ENCODE results near the gene MUC13. TPM values are rescaled to one million over a fixed set of nuclear protein-coding genes. Genes with fewer than 3 reads are reported as not detected.
A peak's percentile ranks its signal among the peaks of the same experiment; 100 is the strongest.

MUC13 gene
- total and polyA plus RNA-seq, 8 donors, result 1.2 to 9.9 (median 3.5) TPM

DNA sequence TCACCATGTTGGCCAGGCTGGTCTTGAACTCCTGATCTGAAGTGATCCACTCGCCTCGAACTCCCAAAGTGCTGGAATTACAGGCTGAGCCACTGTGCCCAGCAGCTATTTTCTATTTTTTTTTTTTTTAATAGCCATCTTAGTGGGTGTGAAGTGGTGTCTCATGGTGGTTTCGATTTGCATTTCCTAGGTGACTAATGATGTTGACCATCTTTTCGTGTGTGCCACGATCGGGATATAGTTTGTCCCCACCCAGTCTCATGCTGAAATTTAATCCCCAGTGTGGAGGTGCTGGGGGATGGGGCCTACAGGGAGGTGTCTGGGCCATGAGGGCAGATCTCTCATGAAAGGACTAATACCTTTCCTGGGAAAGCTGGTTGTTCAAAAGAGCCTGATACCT, 41.8 kb upstream of the MUC13 start:
- Histone ChIP-seq H3K27me3 (no peaks in the 10 kb centered on the region), H3K4me3 (no peak overlapping the region), H3K4me1 (peaks cover 6 to 13% (median 13%) of the 10 kb centered on the region in 3 donors), H3K9me3 (no peaks in the 10 kb centered on the region), H3K27ac (no peak overlapping the region), H3K36me3 (no peaks in the 10 kb centered on the region)
- intact Hi-C loops (cut with DNase I), result no loop called here
- FAIRE-seq (no peak), DNase-seq (no peak), ATAC-seq (no peak)
- TF ChIP-seq, protein P1, sequence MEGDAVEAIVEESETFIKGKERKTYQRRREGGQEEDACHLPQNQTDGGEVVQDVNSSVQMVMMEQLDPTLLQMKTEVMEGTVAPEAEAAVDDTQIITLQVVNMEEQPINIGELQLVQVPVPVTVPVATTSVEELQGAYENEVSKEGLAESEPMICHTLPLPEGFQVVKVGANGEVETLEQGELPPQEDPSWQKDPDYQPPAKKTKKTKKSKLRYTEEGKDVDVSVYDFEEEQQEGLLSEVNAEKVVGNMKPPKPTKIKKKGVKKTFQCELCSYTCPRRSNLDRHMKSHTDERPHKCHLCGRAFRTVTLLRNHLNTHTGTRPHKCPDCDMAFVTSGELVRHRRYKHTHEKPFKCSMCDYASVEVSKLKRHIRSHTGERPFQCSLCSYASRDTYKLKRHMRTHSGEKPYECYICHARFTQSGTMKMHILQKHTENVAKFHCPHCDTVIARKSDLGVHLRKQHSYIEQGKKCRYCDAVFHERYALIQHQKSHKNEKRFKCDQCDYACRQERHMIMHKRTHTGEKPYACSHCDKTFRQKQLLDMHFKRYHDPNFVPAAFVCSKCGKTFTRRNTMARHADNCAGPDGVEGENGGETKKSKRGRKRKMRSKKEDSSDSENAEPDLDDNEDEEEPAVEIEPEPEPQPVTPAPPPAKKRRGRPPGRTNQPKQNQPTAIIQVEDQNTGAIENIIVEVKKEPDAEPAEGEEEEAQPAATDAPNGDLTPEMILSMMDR (IDR thresholded peaks at IDR 0.05), result no peak
- WGBS, 2 donors, result 88 to 96% methylated on average over 6 of the region's 6 CpGs

DNA sequence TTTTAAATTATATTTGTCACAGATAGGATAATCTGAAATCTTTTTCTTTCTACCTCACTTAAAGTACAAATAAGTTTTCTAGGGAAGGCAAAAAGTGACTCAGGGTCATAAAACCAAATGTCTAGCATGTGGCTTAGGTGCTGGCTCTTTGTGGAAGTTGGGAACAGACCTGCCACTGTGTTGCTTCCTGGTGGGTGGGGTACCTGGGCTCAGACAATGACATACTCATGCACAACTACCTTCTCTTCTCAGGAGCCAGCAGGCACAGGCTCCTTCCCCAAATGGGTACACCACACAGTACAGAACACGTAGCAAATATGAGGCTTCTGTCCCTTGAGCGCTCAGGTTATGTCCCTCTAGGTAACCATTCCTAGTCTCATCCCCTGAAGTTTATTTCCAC, 40.1 kb upstream of the MUC13 start:
- intact Hi-C loops (cut with DNase I), result no loop called here
- DNase-seq (no peak), FAIRE-seq (no peak), ATAC-seq (peak in 1 of 4 donors; percentile 13)
- no peaks in the 10 kb centered on the region for H3K27me3 ChIP-seq
- H3K27ac ChIP-seq, result no peak overlapping the region
- H3K4me1 ChIP-seq, result peaks cover 6 to 13% (median 13%) of the 10 kb centered on the region in 3 donors
- no peaks in the 10 kb centered on the region for H3K36me3 ChIP-seq
- 97 to 98% methylated on average over 2 of the region's 2 CpGs for WGBS, 2 donors
- H3K4me3 ChIP-seq, result no peak overlapping the region
- no peaks in the 10 kb centered on the region for H3K9me3 ChIP-seq
- TF ChIP-seq, protein P1 (IDR thresholded peaks at IDR 0.05), result no peak

DNA sequence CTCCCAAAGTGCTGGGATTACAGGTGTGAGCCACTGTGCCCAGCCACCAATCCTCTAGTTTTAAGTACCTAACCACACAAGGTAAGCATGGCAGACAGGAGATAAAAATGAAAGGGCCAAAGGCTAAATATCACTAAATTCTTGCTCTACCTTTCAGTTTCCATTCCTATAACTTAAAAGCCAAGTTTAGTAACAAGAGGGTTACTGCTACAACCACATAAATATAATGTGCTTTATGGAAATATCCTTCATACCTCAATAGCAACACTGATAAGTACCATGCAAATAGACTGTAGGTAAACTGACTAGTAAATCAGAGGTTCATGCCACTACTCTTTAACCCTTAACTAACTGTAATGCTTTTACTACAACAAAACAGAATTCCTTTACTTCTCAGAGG, 38.7 kb upstream of the MUC13 start:
- no peaks in the 10 kb centered on the region for H3K9me3 ChIP-seq
- no peaks in the 10 kb centered on the region for H3K27me3 ChIP-seq
- no peak for FAIRE-seq
- H3K4me3 ChIP-seq, result no peak overlapping the region
- TF ChIP-seq, protein P1 (IDR thresholded peaks at IDR 0.05), result no peak
- no peak for ATAC-seq
- peaks cover 6 to 13% (median 13%) of the 10 kb centered on the region in 3 donors for H3K4me1 ChIP-seq
- H3K36me3 ChIP-seq, result peaks cover 0 to 5% (median 0%) of the 10 kb centered on the region in 3 donors
- intact Hi-C loops (cut with DNase I), result no loop called here
- no peak overlapping the region for H3K27ac ChIP-seq
- DNase-seq, result no peak

DNA sequence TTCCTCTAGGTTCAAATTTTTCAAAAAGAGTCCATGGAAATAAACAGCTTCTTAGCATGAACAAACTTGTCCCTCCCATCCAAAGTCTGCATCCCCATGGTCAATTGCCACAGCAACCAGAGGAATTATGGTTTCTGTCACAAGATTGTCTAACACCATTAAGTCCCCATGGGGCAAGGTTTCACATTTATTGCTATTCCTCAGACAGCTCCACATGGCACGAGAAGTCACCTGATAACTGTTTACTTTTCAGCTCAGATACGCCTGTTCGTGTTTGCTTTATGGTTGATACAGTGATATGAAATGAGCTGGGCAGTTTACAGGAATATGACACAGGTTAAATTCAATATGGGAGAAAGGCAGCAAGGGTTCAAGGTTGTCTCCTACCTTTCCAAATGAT, 37.9 kb upstream of the MUC13 start:
- no peaks in the 10 kb centered on the region for H3K27me3 ChIP-seq
- ATAC-seq (peak; percentile 90 to 95 (median 94)), FAIRE-seq (peak; percentile 83), DNase-seq (peak in 3 of 6 donors; percentile 23 to 50 (median 42))
- peaks cover 0 to 5% (median 0%) of the 10 kb centered on the region in 3 donors for H3K36me3 ChIP-seq
- H3K27ac ChIP-seq, result peak overlapping the region in 1 of 4 donors; percentile 46
- H3K4me3 ChIP-seq, result no peak overlapping the region
- WGBS, 2 donors, result 13 to 16% methylated on average over 3 of the region's 3 CpGs
- no peaks in the 10 kb centered on the region for H3K9me3 ChIP-seq
- peaks cover 6 to 13% (median 13%) of the 10 kb centered on the region in 3 donors for H3K4me1 ChIP-seq
- intact Hi-C loops (cut with DNase I), result no loop called here
- TF ChIP-seq, protein P1 (IDR thresholded peaks at IDR 0.05), result no peak

DNA sequence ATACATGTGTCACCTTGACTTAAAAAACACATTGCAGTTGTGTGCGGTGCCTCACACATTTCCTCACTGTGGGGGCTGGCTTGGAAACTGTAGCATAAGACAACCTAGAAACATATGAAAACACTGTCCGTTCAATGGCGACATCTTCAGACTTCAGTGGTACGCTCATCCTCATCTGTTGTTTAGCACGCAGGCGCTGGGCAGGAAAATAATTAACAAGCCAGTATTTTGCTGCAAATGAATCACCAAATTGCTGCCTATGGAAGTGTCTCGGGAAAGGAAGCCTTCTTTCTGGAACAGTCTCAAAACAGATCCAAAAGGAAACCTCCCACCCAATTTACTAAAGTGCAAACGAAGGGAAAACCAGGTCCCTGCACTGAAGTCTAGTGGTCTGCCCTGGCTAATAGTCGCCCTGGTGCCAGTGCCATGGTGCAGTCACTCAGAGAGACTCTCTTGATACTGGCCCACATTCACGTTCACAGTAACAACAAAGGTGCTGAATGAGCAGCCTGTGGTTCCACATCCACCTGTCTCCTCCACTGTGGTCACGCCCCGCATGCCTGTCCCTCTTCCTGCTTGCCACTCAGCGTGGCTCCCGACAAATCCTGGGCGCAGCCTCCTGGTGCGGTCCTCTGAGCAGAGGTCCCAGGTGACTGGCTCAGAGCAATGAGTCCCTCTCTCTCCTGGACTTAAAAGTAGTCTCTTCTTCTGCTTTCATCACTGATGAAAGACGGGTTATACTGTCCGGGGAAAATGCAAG, 35.6 kb upstream of the MUC13 start:
- TF ChIP-seq, protein P1 (IDR thresholded peaks at IDR 0.05), result no peak
- Histone ChIP-seq H3K27ac (no peak overlapping the region), H3K4me1 (peaks cover 6 to 13% (median 13%) of the 10 kb centered on the region in 3 donors), H3K27me3 (no peaks in the 10 kb centered on the region), H3K9me3 (no peaks in the 10 kb centered on the region), H3K36me3 (peaks cover 0 to 5% (median 0%) of the 10 kb centered on the region in 3 donors), H3K4me3 (no peak overlapping the region)
- no peak for FAIRE-seq
- ATAC-seq, result no peak
- DNase-seq, result no peak
- intact Hi-C loops (cut with DNase I), result no loop called here
- 94% methylated on average over 18 of the region's 18 CpGs for whole genome bisulfite sequencing, 2 donors

Data from pancreas (tissue), 10 donors.